Stimulated activated naive CD4-positive, alpha-beta T cell treated with Interleukin-2 at 50 U/mL for 16 hours (primary cell): ENCODE data around the gene KCNK10.

Source experiments
- DNase-seq: peaks from one replicate; lab custom pipeline; 2025; lab: John Stamatoyannopoulos, UW

The KCNK10 gene

DNA sequence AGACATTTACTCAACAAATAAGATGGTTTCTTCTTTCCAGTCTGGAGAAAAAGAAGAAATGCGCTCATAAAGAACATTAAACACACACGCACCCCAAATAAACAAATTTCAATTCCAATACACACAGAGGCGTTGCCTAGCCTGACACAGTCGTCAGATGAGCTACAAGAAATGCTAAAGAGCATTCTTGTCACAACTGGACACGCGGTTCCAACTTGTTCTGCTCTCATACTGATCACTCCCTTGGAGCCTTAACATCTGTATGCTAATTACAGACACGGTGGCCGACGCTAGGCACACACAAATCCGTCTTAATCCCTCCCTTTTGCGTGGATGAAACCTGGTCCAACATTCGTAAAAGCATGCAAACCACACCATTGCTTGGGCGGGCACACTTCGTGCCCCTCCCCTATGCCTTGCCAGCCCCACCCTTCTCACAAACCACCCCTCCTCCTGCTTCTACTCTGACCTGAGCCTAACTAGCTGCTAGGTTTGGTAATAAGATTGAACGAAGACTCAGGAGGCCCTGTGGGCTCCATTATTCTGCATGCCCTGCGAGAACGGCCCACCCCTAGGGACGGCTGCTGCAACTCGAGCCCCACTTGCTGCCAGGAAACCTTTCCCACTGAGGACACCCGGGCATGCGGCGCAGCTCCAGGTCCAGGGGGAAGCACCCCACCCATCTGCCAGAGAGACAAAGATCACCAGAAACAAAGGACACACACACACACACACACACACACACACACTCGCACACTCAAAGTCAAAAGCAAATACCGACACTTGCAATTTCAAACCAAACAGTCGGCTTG is 1.2 kb downstream of the KCNK10 start:
- no peak for DNase-seq

DNA sequence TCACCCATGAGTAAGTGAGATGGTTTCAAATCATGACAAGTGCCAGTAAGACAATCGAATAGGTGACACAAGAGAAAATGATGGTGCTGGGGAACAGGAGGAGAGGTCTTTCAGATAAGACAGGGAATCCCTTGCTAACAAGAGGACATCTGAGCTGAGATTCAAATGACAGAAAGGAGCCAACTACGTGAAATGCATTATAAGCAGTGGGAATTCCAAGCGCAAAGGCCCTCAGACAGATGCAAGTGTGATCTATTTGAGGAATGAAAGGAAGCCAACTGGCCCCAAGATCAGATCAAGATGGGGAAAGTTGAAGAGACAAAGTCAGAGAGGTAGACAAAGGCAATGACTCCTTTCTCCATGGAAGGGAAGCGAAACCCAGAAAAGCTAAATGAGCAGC is 4.7 kb downstream of the KCNK10 start:
- DNase-seq = no peak

DNA sequence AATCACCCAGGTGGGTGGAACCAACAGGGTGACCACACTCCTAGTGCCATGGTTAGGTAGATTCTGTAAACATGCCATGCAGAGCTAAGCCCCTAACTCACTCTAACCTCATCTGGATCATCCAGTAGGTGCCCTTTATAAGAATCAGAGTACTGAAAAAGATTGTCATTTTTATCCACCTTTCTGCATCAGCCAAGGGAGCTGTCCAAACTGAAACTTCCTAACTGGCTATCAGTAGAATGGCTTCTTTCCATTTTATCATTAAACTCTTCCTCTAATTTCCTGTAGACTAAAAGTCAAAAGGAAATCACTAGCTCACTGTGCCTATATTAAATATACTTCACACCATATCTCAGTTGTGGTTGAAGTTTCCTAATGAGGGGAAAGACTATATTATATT is 6.5 kb downstream of the KCNK10 start:
- DNase-seq = no peak

DNA sequence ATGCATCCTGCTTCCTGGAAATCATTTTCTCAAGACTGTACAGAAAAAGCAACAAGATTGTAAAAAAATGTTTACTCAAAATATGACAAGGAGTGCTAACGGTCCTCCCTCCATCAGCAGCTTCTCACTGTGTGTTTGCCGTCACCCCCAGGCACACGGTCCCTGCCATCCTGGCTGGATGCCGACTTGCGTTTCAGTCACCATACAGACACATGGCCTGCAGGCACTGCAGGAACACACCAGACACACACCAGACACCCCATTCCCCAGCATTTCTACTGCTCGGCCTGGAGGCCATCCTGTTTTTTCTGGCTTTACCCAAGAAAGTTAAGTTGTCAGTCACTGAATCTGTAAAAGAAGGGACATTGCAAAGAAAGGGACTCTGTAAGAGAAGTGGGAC is 10.8 kb downstream of the KCNK10 start:
- DNase-seq = no peak

DNA sequence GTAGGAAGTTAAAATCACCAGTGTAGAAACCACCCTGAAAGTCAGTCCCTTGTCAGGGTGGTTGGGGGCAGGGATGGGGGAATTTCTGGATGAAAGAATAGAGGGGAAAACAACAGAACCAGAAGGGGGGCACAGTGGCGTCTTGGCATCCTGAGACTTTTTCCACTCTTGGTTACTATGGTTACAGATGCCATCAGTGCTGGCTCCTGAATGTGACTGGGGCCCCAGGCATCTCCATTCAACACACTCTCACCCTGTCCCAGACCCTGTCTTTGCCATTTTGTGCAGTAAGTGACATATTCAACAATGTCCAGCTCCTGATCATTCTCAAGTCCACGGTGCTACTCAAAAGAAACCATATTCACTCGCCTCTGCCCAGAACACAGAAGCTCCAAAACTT is 11.3 kb downstream of the KCNK10 start:
- no peak for DNase-seq

DNA sequence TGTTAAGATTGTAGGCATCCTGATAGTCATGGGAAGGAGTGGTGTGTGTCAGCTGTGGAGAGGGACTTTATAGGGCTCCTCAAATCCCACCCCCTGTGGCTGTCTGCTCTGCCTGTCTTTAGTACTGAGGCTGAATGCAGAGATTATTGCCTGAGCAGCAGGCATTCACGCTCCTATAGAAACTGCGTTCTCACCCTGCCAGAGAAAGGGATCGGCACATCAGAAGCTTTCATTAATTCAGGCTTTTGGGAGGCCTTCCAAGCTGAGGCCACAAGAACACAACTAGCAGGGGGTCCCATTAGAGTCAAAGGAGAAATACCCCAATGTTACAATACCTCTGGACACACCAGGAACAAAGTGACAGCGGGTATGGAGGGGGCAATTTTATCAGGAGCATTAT is 12.6 kb downstream of the KCNK10 start:
- DNase-seq = no peak

DNA sequence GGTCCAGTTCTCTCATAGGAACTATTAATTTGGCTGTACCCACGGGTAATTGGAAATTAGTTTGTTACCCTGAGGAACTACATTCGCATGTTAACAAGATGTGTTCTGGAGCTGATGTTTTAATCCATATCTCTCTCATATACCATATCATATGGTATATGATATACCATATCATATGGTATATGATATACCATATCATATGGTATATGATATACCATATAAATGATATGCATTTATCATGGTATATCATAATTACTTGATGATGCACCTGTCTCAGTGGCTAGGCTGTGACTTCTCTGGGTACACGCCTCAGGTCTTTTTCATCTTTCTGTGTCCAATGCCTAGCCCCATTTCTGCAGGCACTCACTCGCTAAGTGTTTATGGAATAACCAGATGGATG is 13.0 kb downstream of the KCNK10 start:
- no peak for DNase-seq

DNA sequence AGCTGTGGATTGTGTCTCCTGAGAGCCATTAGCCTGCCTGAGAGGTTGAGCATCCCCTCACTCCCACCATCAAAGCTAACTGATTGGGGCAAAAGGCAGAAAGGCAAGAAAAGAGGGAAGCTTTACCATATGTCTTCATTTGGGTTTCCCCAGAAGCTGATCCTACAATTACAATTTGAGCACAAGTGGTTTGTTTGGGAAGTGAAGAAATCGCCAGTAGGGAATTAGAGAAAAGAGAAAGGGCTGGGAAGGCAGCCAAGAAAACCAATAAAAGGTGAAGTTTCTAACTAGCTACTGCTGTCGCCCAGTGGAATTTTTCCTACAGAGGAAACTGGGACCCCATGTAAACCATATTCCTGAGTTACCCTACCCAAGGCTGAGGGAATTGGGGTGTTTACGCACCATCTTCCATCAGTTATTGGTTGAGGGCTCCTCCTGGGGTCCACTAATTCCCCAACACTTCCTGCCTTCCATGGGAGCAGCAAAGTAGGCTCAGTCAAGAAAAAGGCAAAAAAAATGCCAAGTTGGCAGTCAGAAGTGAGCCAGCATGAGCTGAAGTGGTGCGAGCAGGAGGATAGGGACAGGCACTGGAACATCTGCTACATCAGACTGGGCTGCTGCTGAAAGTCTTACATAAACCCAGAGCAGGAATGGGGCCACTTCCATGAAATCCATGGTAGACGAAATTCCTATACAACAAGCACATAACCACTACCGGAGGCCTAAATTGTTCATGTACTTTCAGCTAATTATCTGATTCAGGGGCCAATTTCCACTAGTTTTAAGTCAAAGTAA is 17.3 kb downstream of the KCNK10 start:
- DNase-seq = no peak

DNA sequence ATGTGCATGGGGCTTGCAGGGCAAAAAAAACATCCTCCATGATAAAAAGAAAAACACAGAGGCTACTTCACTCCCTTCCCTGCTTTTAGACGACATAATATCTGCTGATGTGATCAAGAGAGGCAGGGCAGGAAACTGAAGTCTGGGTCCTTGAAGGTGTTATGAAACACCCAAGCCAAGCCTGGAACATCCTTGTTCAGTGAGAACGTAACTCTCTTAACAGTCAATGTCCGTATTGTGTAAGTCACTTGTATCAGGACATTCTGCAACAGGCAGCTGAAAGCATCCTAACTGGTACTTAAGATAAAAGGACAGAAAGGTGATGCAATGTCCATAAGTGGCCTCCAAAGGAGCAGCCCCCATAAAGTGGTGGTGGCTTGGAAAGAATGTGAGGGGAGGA is 20.0 kb downstream of the KCNK10 start:
- DNase-seq = no peak

DNA sequence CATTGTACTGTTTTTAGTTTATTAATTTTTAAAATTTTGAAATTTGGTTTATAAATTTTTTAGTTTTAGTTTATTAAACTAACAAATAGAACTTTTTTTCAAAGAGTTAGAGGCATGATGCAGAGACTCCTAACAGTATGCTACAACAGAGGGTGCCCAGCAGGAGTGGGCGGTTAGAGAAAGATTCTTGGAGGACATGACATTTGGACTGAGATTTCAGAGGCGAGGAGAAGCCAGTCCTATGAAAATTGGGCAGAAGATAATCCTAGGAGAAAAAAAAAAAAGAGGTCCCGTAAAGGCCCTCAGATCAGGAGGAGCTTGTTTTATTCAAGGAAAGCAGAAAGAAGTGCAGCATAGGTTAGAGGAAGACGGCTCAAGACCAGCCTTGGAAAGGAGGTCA is 21.7 kb downstream of the KCNK10 start:
- DNase-seq = no peak

DNA sequence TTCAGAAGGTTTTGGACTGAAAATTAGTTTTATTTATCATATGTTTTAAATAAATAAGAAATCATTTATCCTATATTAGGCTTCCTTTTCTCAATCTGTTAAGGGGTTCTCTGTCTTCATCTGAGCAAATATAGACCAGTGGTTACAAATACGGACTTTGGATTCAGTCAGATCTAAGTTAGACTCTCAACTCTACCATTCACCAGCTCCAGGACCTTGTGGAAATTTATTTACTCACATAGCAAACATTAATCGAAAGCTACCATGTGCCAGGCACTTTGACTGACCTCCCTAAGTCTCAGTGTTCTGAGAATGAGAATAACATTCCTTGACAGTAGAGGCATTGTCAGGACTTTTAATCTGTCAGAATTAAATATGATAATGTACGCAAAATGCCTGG is 22.3 kb downstream of the KCNK10 start:
- no peak for DNase-seq

DNA sequence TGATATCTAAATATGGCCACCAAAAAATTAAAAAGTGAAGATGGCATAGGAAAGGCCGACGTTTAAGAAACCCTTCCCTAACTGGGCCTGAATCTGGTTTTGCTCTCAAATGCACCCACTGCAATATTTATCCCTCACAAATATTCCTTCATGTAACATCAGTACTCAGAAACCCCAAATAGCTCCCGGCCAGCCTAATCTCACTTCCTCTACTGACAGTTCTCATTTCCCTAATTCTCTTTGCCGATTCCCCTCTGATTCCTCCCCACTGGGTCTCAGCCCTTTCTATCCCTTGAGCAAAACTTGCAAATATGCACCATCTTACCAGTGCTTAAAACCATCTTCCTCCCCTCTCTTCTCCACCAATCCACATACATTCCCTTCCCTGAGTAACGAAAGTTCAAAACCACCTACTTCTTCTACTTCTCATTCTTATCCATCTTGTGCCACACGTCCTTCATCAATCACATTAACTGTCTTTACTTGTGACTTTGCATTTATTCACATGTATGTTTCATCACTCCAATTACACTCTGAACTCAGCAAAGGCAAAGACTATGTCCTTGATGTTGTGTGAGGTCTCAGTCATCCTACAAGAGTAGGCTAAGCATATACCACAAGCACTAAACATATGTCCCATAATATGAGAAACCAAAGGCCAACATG is 23.1 kb downstream of the KCNK10 start:
- DNase-seq = no peak

DNA sequence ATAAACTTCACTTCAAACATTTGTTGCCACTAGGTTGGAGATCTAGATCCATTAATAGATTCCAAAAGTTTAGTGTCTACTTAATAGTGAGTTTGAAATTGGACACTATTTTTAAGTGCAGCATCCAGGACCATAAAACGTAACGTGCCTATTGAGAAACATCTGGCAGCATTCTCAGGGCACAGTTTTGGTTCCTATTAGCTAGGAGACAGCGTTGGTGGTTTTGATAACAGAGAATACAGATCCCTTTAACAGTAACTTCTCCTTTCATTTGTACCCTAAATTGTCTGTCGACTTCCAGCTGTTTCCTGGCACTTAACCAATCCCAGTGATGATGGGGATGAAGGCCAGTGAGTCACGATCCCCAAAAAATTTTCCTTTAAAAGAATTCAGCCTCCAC is 25.8 kb downstream of the KCNK10 start:
- DNase-seq = no peak

DNA sequence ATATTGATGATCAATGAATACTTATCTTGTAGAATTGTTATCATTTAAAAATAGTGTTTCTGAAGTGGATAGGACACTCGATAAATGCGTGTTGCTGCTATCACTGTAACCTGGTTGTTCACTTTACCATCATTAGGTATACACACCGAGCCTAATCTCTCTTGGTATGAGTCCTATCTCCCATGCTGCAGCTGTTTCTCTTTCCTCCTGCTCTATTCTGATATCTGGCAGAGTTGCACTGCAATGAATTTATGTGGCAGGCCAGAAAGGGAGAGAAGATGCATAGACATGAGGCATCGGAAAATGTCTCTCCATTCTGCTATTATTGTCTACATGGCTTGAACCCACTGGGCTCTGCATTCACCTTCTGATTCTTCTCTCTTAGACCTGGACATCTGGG is 26.7 kb downstream of the KCNK10 start:
- DNase-seq = no peak

DNA sequence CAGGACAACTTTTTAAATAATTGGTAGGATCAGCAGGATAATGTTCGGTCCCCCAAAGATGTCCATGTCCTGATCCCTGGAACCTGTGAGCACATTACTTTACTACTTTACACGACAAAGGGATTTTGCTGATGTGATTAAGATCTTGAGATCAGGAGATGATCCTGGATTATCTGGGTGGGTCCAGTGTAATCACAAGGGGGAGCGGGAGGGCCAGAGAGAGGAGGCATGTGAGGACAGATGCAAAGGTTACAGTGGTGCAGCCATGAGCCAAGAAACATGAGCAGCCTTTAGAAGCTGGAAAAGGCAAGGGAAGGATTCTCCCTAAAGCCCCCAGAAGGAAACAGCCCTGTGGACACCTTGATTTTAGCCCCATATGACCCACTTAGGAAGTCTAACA is 33.1 kb downstream of the KCNK10 start:
- no peak for DNase-seq

DNA sequence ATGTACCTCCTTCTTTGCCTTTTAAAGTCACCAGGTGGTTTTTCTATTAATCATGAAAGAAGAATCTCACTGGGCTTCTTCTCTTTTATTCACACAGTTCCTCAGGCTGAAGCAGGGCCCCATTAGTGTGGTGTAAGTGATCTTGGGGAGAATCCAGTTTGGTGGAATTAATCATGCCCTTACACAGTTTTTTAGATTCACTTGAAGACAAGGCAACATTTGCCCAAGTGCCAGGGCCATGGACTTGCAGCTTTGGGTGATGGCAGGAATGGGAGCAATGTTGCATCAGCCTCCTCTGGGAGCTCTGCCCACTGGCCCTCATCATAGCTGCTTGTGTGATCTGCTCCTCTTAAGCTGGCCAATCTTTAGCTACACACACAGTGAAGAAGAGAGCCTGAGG is 33.8 kb downstream of the KCNK10 start:
- no peak for DNase-seq

DNA sequence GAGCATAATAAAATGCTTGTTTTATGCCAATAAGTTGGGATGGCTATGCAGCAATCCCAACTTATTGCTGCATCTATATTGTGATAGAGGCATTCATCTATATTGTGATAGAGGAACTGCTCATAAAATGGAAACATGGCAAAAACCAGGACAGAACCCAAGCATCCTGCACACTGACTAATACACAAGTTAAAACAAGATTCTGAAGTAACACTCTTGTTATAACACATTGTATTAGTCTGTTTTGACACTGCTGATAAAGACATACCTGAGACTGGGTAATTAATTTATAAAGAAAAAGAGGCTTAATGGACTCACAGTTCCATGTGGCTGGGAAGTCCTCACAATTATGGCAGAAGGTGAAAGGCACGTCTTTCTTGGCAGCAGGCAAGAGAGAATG is 36.8 kb downstream of the KCNK10 start:
- no peak for DNase-seq

DNA sequence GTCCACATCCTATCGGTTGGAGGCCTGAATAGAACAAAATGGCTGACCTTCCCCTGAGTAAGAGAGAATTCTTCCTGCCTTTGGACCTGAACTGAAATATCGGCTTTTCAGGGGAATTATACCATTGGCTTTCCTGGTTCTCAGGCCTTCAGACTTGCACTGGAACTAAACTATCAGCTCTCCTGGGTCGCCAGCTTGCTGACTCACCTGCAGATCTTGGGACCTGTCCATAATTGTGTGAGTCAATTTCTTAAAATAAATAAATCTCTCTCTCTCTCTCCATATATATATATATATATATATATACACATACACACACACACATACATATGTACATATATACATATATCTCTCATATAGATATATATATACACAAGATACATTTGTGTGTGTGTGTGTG is 41.6 kb downstream of the KCNK10 start:
- no peak for DNase-seq

DNA sequence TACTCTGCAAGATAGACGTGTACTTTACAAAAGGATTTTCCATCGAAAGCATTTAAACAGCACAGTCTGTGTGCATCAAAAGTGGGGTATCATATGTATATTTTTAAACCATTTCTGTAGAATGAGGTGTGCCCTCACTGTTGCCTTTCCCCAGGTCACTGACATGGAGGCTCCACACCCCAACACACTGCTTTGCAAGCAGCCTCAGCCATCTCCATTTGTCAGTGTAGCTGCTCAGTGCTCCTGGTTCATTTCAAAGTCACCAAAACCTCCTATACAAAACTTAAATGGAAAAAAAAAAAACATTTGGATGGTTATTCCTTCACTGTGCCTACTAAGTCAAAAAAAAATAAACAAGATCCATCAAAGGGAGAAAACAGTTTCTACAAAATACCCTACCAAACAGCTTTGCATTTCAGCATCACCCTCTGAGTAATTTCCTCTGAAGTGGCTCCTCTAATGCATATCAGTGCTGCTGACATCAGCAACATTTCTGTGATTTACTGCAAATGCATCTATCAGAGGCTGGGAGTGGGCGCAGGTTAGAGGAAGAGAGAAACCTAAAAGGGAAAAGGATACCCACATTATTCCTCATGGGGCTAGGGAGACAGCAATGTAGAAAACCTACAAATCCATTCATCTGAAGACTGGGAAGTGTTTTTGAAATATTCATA is 46.0 kb downstream of the KCNK10 start:
- no peak for DNase-seq

DNA sequence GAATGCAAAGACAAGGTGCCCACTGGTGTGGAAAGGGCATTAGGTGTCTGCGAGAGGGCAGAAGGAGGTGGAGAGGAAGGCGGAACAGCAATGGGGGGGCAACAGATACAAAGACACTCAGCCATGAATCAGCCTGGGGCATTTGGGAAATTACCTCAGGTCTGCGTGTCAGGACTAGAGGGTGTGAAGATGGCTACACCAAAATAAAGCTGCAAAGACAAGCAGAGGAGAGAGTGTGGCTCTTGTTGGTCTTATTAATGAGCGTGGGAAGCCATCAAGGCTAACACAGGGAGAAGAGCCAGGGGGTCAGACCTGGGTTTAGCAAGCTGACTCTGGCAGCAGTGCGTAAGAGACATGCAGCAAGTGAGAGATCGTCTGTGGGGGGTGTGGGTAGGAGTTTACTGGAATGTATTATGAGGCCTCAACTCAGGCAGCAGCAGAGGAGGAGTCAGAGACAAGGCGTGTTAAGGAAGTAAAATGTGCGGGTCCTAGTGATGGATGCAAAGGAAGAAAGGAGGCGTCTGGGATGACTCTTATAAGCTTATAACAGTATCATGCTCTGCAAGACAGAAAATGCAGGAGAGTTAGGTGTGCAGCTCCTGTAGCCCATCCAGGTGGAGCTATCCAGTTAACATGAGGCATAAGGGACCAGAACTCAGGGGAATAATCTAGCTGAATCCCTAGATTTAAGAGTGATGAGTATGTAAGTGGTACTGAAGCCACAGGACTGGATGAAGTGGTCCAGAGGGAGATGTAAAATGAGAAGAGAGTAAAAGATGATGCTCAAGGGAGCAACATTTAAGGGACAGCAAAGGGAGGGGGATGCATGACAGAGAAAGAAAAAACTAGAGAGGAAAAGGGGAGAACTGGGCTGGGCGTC is 50.4 kb downstream of the KCNK10 start:
- no peak for DNase-seq

DNA sequence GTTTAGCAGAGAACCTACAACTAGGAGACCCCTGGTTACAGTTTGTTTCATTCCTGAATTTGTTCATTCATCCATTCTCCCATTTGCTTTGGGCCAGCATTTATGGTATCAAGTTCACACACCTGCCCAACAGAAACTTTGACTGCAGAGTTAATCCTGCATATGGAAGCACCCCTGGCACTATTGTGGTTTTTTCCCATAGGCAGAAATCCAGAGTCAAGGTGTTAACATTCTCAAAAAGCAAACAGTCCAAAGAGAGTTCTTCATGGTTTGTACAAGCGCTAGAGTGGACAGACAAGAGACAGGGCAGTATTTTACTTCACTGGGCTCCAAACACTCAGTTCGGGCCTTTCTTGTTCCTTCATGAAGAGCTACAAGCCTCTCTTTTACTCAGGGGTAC is 51.9 kb downstream of the KCNK10 start:
- no peak for DNase-seq

DNA sequence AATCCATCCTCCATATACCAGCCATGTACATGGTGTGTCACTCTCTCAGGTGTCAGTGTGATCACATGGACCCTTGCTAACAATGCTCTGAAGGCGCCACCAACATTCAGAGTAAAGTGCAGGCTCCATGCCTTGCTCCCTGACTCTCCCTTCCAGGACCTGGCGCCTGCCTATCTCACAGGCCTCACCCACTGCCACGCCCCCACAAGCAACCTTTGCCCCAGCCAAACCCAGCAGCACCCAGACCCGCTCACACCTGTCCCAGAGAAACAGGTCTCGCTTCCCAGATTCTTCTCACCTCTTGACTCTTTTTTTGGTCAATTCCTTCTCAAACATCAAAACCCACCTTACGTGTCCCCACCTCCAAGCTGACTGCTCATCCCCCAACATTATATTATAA is 52.3 kb downstream of the KCNK10 start:
- DNase-seq = no peak
